Measurements from ENCODE around the gene ADAMTSL2. TPM values are rescaled to one million over a fixed set of nuclear protein-coding genes. Genes with fewer than 3 reads are reported as not detected.

ADAMTSL2 gene
- total RNA-seq, 4 donors from 2014 or later: 0.64 to 2.4 (median 1.5) TPM

DNA sequence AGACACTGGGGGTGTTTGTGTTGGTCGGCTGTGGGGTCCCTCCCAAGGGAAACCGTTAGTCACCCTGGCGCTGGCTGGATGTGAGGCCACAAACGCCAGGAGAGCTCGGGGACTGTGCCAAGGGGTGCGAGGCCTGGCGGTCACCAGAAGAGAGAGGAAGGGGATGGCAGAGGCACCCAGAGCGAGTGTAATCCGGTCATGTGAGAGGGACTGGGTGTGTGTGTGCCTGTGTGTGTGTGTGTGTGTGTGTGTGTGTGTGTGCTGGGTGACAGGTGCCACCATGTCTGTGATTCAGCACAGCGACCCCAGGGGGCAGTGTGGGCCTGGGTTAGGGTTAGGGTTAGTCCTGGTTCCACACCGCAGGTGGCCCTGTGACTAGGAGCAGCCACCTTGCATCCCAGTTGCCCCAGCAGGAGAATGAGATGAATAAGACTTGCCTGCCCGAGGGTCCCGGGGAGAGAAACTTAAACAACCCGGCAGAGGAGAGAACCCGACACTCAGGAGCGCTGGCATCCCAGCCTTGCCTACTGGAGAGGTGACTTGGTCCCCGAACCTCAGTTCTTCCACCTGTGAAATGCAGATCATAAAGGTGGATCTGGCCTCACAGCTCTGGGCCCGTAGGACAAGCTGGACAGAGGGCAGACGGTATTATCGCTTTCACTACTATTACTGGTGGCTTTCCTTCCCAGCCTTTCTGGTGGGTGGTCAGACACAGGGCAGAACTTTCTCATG is 1.4 kb upstream of the ADAMTSL2 start:
- Histone ChIP-seq H3K27me3 (peaks cover 31% of the 10 kb centered on the region), H3K4me3 (no peak overlapping the region), H3K9me3 (no peaks in the 10 kb centered on the region), H3K27ac (no peak overlapping the region), H3K36me3 (no peaks in the 10 kb centered on the region), H3K4me1 (peaks cover 14 to 29% (median 18%) of the 10 kb centered on the region in 4 donors)
- TF ChIP-seq EP300 (IDR thresholded peaks at IDR 0.05; ENCODE audit: low read depth) (no peak), POLR2AphosphoS5 (IDR thresholded peaks at IDR 0.05) (no peak), CTCF (IDR thresholded peaks at IDR 0.05) (peak; percentile 43 to 85 (median 55)), POLR2A (IDR thresholded peaks at IDR 0.05) (no peak)
- intact Hi-C loops (cut with DNase I; ENCODE audit: low total_unique reads) (loop anchor here (5.0 kb wide), 1 partner anchor 194 kb away; no protein-coding TSS in a partner anchor), in situ Hi-C loops (cut with MboI; ENCODE audit: low pct_ligation_motif_present in 1 of 4, low pct_unique_long_range_greater_than_20kb in 1 of 4, low sequenced_read_pairs in 3 of 4) (loop anchor here in 2 of 4 donors (10.0 to 25.0 kb wide), 2 partner anchors 179 to 192 kb away; no protein-coding TSS in a partner anchor)
- WGBS, 2 donors (ENCODE audit: low coverage in 1 of 2): 51% methylated on average over 20 of the region's 20 CpGs; no CpG with 5 or more reads in 1 of the 2 donors
- DNase-seq: peak; percentile 86

- H3K4me3 ChIP-seq: no peak overlapping the region
- H3K27me3 ChIP-seq: peaks cover 28% of the 10 kb centered on the region
- H3K4me1 ChIP-seq: peaks cover 12 to 23% (median 14%) of the 10 kb centered on the region in 4 donors
- H3K27ac ChIP-seq: peak overlapping the region; percentile 5 to 68 (median 52)
- TF ChIP-seq POLR2A (IDR thresholded peaks at IDR 0.05) (no peak), EP300 (IDR thresholded peaks at IDR 0.05; ENCODE audit: low read depth) (no peak)
- no peak for DNase-seq
- intact Hi-C loops (cut with DNase I; ENCODE audit: low total_unique reads) (loop anchor here (5.0 kb wide), 1 partner anchor 193 kb away; no protein-coding TSS in a partner anchor), in situ Hi-C loops (cut with MboI; ENCODE audit: low pct_ligation_motif_present in 1 of 4, low pct_unique_long_range_greater_than_20kb in 1 of 4, low sequenced_read_pairs in 3 of 4) (loop anchor here in 2 of 4 donors (10.0 to 25.0 kb wide), 2 partner anchors 178 to 191 kb away; no protein-coding TSS in a partner anchor)
- 37% methylated on average over 8 of the region's 9 CpGs; no CpG with 5 or more reads in 1 of the 2 donors for WGBS, 2 donors (ENCODE audit: low coverage in 1 of 2)
- H3K9me3 ChIP-seq: no peaks in the 10 kb centered on the region
- no peaks in the 10 kb centered on the region for H3K36me3 ChIP-seq
These were observed 647 bp upstream of the ADAMTSL2 start for GRCh38 chr9:133533857-133534256.

- H3K4me3 ChIP-seq: no peak overlapping the region
- 49 to 66% methylated on average over 3 to 12 of the region's 13 CpGs for WGBS, 2 donors (ENCODE audit: low coverage in 1 of 2)
- TF ChIP-seq EP300 (IDR thresholded peaks at IDR 0.05; ENCODE audit: low read depth) (no peak), POLR2A (IDR thresholded peaks at IDR 0.05) (no peak)
- H3K4me1 ChIP-seq: peaks cover 12 to 35% (median 21%) of the 10 kb centered on the region in 4 donors
- H3K27ac ChIP-seq: no peak overlapping the region
- no peak for DNase-seq
- no peaks in the 10 kb centered on the region for H3K9me3 ChIP-seq
- no peaks in the 10 kb centered on the region for H3K36me3 ChIP-seq
- in situ Hi-C loops (cut with MboI; ENCODE audit: low pct_ligation_motif_present in 1 of 4, low pct_unique_long_range_greater_than_20kb in 1 of 4, low sequenced_read_pairs in 3 of 4) (loop anchor here in 2 of 4 donors (10.0 to 25.0 kb wide), 2 partner anchors 177 to 189 kb away; no protein-coding TSS in a partner anchor), intact Hi-C loops (cut with DNase I; ENCODE audit: low total_unique reads) (no loop called here)
- H3K27me3 ChIP-seq: peaks cover 28% of the 10 kb centered on the region
These were observed 888 bp downstream of the ADAMTSL2 start for GRCh38 chr9:133535306-133535877.

GRCh38 chr9:133536080-133536479 is 1.6 kb downstream of the ADAMTSL2 start:
- intact Hi-C loops (cut with DNase I; ENCODE audit: low total_unique reads): no loop called here
- no peak for DNase-seq
- in situ Hi-C loops (cut with MboI; ENCODE audit: low pct_ligation_motif_present in 1 of 4, low pct_unique_long_range_greater_than_20kb in 1 of 4, low sequenced_read_pairs in 3 of 4): loop anchor here in 2 of 4 donors (10.0 to 25.0 kb wide), 2 partner anchors 176 to 189 kb away; no protein-coding TSS in a partner anchor

More at GRCh38 chr9:133536080-133536479, 1.6 kb downstream of the ADAMTSL2 start:
- 68% methylated on average over 8 of the region's 11 CpGs; no CpG with 5 or more reads in 1 of the 2 donors for WGBS, 2 donors (ENCODE audit: low coverage in 1 of 2)
- no peaks in the 10 kb centered on the region for H3K9me3 ChIP-seq
- H3K27ac ChIP-seq: no peak overlapping the region
- no peak overlapping the region for H3K4me3 ChIP-seq
- peaks cover 12 to 35% (median 21%) of the 10 kb centered on the region in 4 donors for H3K4me1 ChIP-seq
- TF ChIP-seq POLR2A (IDR thresholded peaks at IDR 0.05) (no peak), CTCF (IDR thresholded peaks at IDR 0.05) (no peak), POLR2AphosphoS5 (IDR thresholded peaks at IDR 0.05) (no peak), EP300 (IDR thresholded peaks at IDR 0.05; ENCODE audit: low read depth) (no peak)
- H3K27me3 ChIP-seq: peaks cover 28% of the 10 kb centered on the region
- H3K36me3 ChIP-seq: no peaks in the 10 kb centered on the region
